Right hindlimb (tissue), 1 donor: ENCODE results near the gene LRMDA.

Source experiments
- DNase-seq: peaks from one replicate; pipeline ENCODE4 v3.0.0-alpha.2; 2018

LRMDA gene

GRCh38 chr10:75544386-75544785, 113.0 kb downstream of the LRMDA start:
- DNase-seq = no peak

GRCh38 chr10:75544993-75545706, 113.7 kb downstream of the LRMDA start:
- DNase-seq = no peak

- no peak for DNase-seq
Measured at GRCh38 chr10:75546004-75546403, 114.6 kb downstream of the LRMDA start.

GRCh38 chr10:75547391-75548298, 116.2 kb downstream of the LRMDA start:
- DNase-seq = no peak

- no peak for DNase-seq
Measured at GRCh38 chr10:75548356-75548755, 116.9 kb downstream of the LRMDA start.

- DNase-seq = no peak
Measured at GRCh38 chr10:75550191-75550590, 118.8 kb downstream of the LRMDA start.

- no peak for DNase-seq
Measured at GRCh38 chr10:75552171-75552570, 120.7 kb downstream of the LRMDA start.

GRCh38 chr10:75553550-75553949, 122.1 kb downstream of the LRMDA start:
- no peak for DNase-seq

GRCh38 chr10:75555323-75555722, 123.9 kb downstream of the LRMDA start:
- DNase-seq = no peak

- no peak for DNase-seq
Measured at GRCh38 chr10:75556320-75556719, 124.9 kb downstream of the LRMDA start.

- no peak for DNase-seq
Measured at GRCh38 chr10:75565286-75566251, 134.1 kb downstream of the LRMDA start.

- DNase-seq = no peak
Measured at GRCh38 chr10:75568450-75569130, 137.2 kb downstream of the LRMDA start.

GRCh38 chr10:75569506-75569905, 138.1 kb downstream of the LRMDA start:
- DNase-seq = no peak

- DNase-seq = no peak
Measured at GRCh38 chr10:75572478-75572877, 141.1 kb downstream of the LRMDA start.

GRCh38 chr10:75575940-75576339, 144.5 kb downstream of the LRMDA start:
- no peak for DNase-seq

GRCh38 chr10:75582102-75582501, 150.7 kb downstream of the LRMDA start:
- DNase-seq = no peak

- no peak for DNase-seq
Measured at GRCh38 chr10:75585294-75585693, 153.9 kb downstream of the LRMDA start.

- no peak for DNase-seq
Measured at GRCh38 chr10:75586814-75587213, 155.4 kb downstream of the LRMDA start.

- no peak for DNase-seq
Measured at GRCh38 chr10:75588031-75588430, 156.6 kb downstream of the LRMDA start.

GRCh38 chr10:75589895-75590654, 158.7 kb downstream of the LRMDA start:
- DNase-seq = no peak

GRCh38 chr10:75592151-75592787, 160.8 kb downstream of the LRMDA start:
- no peak for DNase-seq
